ENCODE results near the gene REC8. TPM values are rescaled to one million over a fixed set of nuclear protein-coding genes. Genes with fewer than 3 reads are reported as not detected.

Gene REC8
- total RNA-seq, 1 experiment from 2014 or later = 9.8 TPM

GRCh38 chr14:24135584-24135833 is 36.4 kb upstream of the REC8 start:
- ATAC-seq = peak; percentile 40
- no peaks in the 10 kb centered on the region; the same call in 1 of the 2 replicates for H3K36me3 ChIP-seq (ENCODE audit: control insufficient read depth, insufficient read depth, low read length)
- no peak for DNase-seq (ENCODE audit: low read depth, low spot score)
- BruUV-seq (replicated peaks) = no TSS peak
- no peaks in the 10 kb centered on the region for H3K9me3 ChIP-seq (ENCODE audit: control insufficient read depth, insufficient read depth, low read depth, low read length)
- H3K4me3 ChIP-seq (ENCODE audit: low read depth in 2 of 2, low read length in 2 of 2) = peak overlapping the region; percentile 68 to 81
- peak overlapping the region; percentile 81 for H3K27ac ChIP-seq (ENCODE audit: low read length)
- ChIA-PET POLR2A (interaction anchor here (0.6 to 0.7 kb wide), 4 partner anchors 20 to 129 kb away, joined by 3 to 24 read pairs (median 4); partner anchors contain the start of genes DCAF11 and NRL), CTCF (interaction anchor here (0.7 to 0.9 kb wide), 2 partner anchors 25 to 38 kb away, joined by 3 to 4 read pairs; partner anchors contain the start of gene IRF9)
- intact Hi-C loops (cut with micrococcal nuclease; ENCODE audit: unreplicated experiment) = no loop called here
- H3K27me3 ChIP-seq (ENCODE audit: control insufficient read depth, insufficient read depth, low read length) = no peaks in the 10 kb centered on the region
- peaks cover 30% of the 10 kb centered on the region for H3K4me1 ChIP-seq (ENCODE audit: control insufficient read depth, insufficient read depth, low read length)
- in situ Hi-C loops (cut with HindIII; ENCODE audit: low pct_unique_long_range_greater_than_20kb, low sequenced_read_pairs) = no loop called here
- no peak for TF ChIP-seq POLR2AphosphoS5 (IDR thresholded peaks at IDR 0.05; ENCODE audit: low read depth, low read length)
- no peak for TF ChIP-seq TCF7L2 (IDR thresholded peaks at IDR 0.05; ENCODE audit: low read depth, low read length)
- TF ChIP-seq CTCF (IDR thresholded peaks at IDR 0.05) = no peak
- no peak for TF ChIP-seq REST (IDR thresholded peaks at IDR 0.05; ENCODE audit: insufficient read depth in 1 of 2, low read depth in 2 of 2, low read length in 1 of 2)
- TF ChIP-seq SIN3A (IDR thresholded peaks at IDR 0.05; ENCODE audit: borderline replicate concordance, insufficient read depth, low read depth, low read length) = no peak

GRCh38 chr14:24135834-24136683 is 35.8 kb upstream of the REC8 start, which contains the start of gene PSME1:
PSME1 (plus strand) TSS chr14:24136194; CDS start chr14:24136263, 69 bp downstream.
- H3K27ac ChIP-seq (ENCODE audit: low read length) = peak within 1 kb of the TSS; percentile 81
- BruUV-seq (replicated peaks) = no TSS peak
- no peak for DNase-seq (ENCODE audit: low read depth, low spot score)
- H3K27me3 ChIP-seq (ENCODE audit: control insufficient read depth, insufficient read depth, low read length) = no peaks in the 10 kb centered on the region
- ChIA-PET CTCF (interaction anchor here (0.7 to 0.9 kb wide), 3 partner anchors 21 to 39 kb away, joined by 3 to 4 read pairs (median 3); partner anchors contain the start of genes DCAF11, IRF9 and NRL), POLR2A (interaction anchor here (0.6 to 0.7 kb wide), 6 partner anchors 15 to 129 kb away, joined by 3 to 24 read pairs (median 4); partner anchors contain the start of genes DCAF11 and NRL)
- ATAC-seq = peak; percentile 93
- TF ChIP-seq REST (IDR thresholded peaks at IDR 0.05; ENCODE audit: insufficient read depth in 1 of 2, low read depth in 2 of 2, low read length in 1 of 2) (no peak), CTCF (IDR thresholded peaks at IDR 0.05) (no peak), POLR2AphosphoS5 (IDR thresholded peaks at IDR 0.05; ENCODE audit: low read depth, low read length) (peak; percentile 33; the same call in 1 of the 2 replicates), SIN3A (IDR thresholded peaks at IDR 0.05; ENCODE audit: borderline replicate concordance, insufficient read depth, low read depth, low read length) (0 out of 2 replicates have a peak, but pooled peaks have one; percentile 70), TCF7L2 (IDR thresholded peaks at IDR 0.05; ENCODE audit: low read depth, low read length) (no peak)
- intact Hi-C loops (cut with micrococcal nuclease; ENCODE audit: unreplicated experiment) = no loop called here
- peak within 1 kb of the TSS; percentile 68 to 81 for H3K4me3 ChIP-seq (ENCODE audit: low read depth in 2 of 2, low read length in 2 of 2)
- in situ Hi-C loops (cut with HindIII; ENCODE audit: low pct_unique_long_range_greater_than_20kb, low sequenced_read_pairs) = no loop called here
- peaks cover 30% of the 10 kb centered on the region for H3K4me1 ChIP-seq (ENCODE audit: control insufficient read depth, insufficient read depth, low read length)
- no peaks in the 10 kb centered on the region for H3K9me3 ChIP-seq (ENCODE audit: control insufficient read depth, insufficient read depth, low read depth, low read length)
- no peaks in the 10 kb centered on the region; the same call in 1 of the 2 replicates for H3K36me3 ChIP-seq (ENCODE audit: control insufficient read depth, insufficient read depth, low read length)
